WTC11 (cell line): ENCODE results near the gene PAN3. TPM values are rescaled to one million over a fixed set of nuclear protein-coding genes. Genes with fewer than 3 reads are reported as not detected.

Experiments
- ATAC-seq: fragments of 200-7000 bp; cut with Tn5 transposase; 2 replicates; pipeline ENCODE4 v1.10.0; 2021; ENCODE audit warnings: mild to moderate bottlenecking, moderate library complexity
- CTCF ChIA-PET: fragments of 300-600 bp; sonication (Branson Sonifier 250); formaldehyde crosslinking; loops from one replicate; lab custom pipeline; 2021; ENCODE audit warnings: antibody characterized with exemption; lab: Charles Lee
- POLR2A ChIA-PET: fragments of 350-600 bp; sonication (Branson Sonifier 250); formaldehyde crosslinking; loops from one replicate; lab custom pipeline; 2021; ENCODE audit warnings: antibody characterized with exemption; lab: Charles Lee
- DNase-seq: peaks from one replicate; pipeline ENCODE4 v3.0.0; 2021; ENCODE audit warnings: low spot score
- H3K27ac Mint-ChIP-seq: 2 replicates; pipeline ENCODE4 v1.8.0; 2021; ENCODE audit warnings: mixed read lengths
- H3K27me3 Mint-ChIP-seq: 2 replicates; pipeline ENCODE4 v1.8.0; 2021; ENCODE audit warnings: low read depth, mild to moderate bottlenecking, moderate library complexity, mixed read lengths
- H3K36me3 Mint-ChIP-seq: 2 replicates; pipeline ENCODE4 v1.8.0; 2021; ENCODE audit warnings: mixed read lengths
- H3K4me1 Mint-ChIP-seq: 2 replicates; pipeline ENCODE4 v1.8.0; 2022; ENCODE audit warnings: mixed read lengths
- H3K4me3 Mint-ChIP-seq: 2 replicates; pipeline ENCODE4 v1.8.0; 2021; ENCODE audit warnings: mild to moderate bottlenecking, moderate library complexity, mixed read lengths
- H3K9me3 Mint-ChIP-seq: 2 replicates; pipeline ENCODE4 v1.8.0; 2021; ENCODE audit warnings: mixed read lengths
- AFF4 ChIP-seq: sonication (generic); formaldehyde crosslinking; IDR thresholded peaks from 2 replicates; pipeline ENCODE4 v1.8.1; 2023; ENCODE audit warnings: mild to moderate bottlenecking, missing genetic modification reagents, borderline replicate concordance
- ATF6 ChIP-seq: sonication (generic); formaldehyde crosslinking; IDR thresholded peaks from 2 replicates; pipeline ENCODE4 v1.8.1; 2023; ENCODE audit warnings: mild to moderate bottlenecking, missing genetic modification reagents
- CREB1 ChIP-seq: sonication (generic); formaldehyde crosslinking; IDR thresholded peaks from 2 replicates; pipeline ENCODE4 v1.8.0; 2023; ENCODE audit warnings: mild to moderate bottlenecking, missing genetic modification reagents
- E2F5 ChIP-seq: sonication (generic); formaldehyde crosslinking; IDR thresholded peaks from 2 replicates; pipeline ENCODE4 v1.8.1; 2022; ENCODE audit warnings: mild to moderate bottlenecking, moderate library complexity, missing genetic modification reagents
- HMGXB4 ChIP-seq: sonication (generic); formaldehyde crosslinking; IDR thresholded peaks from 2 replicates; pipeline ENCODE4 v1.8.1; 2023; ENCODE audit warnings: mild to moderate bottlenecking, moderate library complexity, missing genetic modification reagents
- MXD4 ChIP-seq: fragments of 250-450 bp; sonication (Bioruptor Pico); IDR thresholded peaks from 2 replicates; pipeline ENCODE4 v1.8.0; 2021; ENCODE audit warnings: mild to moderate bottlenecking, moderate library complexity, borderline replicate concordance
- PRRX2 ChIP-seq: fragments of 250-450 bp; sonication (Bioruptor Pico); IDR thresholded peaks from 2 replicates; pipeline ENCODE4 v1.8.0; 2021; ENCODE audit warnings: mild to moderate bottlenecking
- SMAD4 ChIP-seq: sonication (generic); formaldehyde crosslinking; IDR thresholded peaks from 2 replicates; pipeline ENCODE4 v1.8.0; 2022; ENCODE audit warnings: mild to moderate bottlenecking, missing genetic modification reagents
- SP1 ChIP-seq: sonication (generic); formaldehyde crosslinking; conservative IDR thresholded peaks from 2 replicates; pipeline ENCODE4 v1.8.1; 2022; ENCODE audit warnings: missing genetic modification reagents
- TCF7 ChIP-seq: sonication (generic); formaldehyde crosslinking; IDR thresholded peaks from 2 replicates; pipeline ENCODE4 v1.8.0; 2022; ENCODE audit warnings: mild to moderate bottlenecking, low read depth, missing genetic modification reagents, moderate library complexity
- USF2 ChIP-seq: sonication (generic); formaldehyde crosslinking; IDR thresholded peaks from 2 replicates; pipeline ENCODE4 v1.8.1; 2023; ENCODE audit warnings: mild to moderate bottlenecking, missing genetic modification reagents, moderate library complexity
- ZBTB21 ChIP-seq: sonication (generic); formaldehyde crosslinking; IDR thresholded peaks from 2 replicates; pipeline ENCODE4 v1.8.1; 2023; ENCODE audit warnings: mild to moderate bottlenecking, missing genetic modification reagents, borderline replicate concordance
- ZBTB43 ChIP-seq: sonication (generic); formaldehyde crosslinking; IDR thresholded peaks from 2 replicates; pipeline ENCODE4 v1.8.1; 2023; ENCODE audit warnings: mild to moderate bottlenecking, missing genetic modification reagents
- ZNF138 ChIP-seq: sonication (generic); formaldehyde crosslinking; conservative IDR thresholded peaks from 2 replicates; pipeline ENCODE4 v1.8.1; 2022; ENCODE audit warnings: mild to moderate bottlenecking, moderate library complexity, missing genetic modification reagents
- ZNF317 ChIP-seq: sonication (generic); formaldehyde crosslinking; IDR thresholded peaks from 2 replicates; pipeline ENCODE4 v1.8.1; 2023; ENCODE audit warnings: low read depth, mild to moderate bottlenecking, moderate library complexity, missing genetic modification reagents, borderline replicate concordance
- ZNF396 ChIP-seq: fragments of 250-450 bp; sonication (Bioruptor Pico); IDR thresholded peaks from 2 replicates; pipeline ENCODE4 v1.8.0; 2021; ENCODE audit warnings: mild to moderate bottlenecking, moderate library complexity, borderline replicate concordance
- ZNF425 ChIP-seq: fragments of 250-450 bp; sonication (Bioruptor Pico); conservative IDR thresholded peaks from 2 replicates; pipeline ENCODE4 v1.9.0; 2021; ENCODE audit warnings: mild to moderate bottlenecking
- ZNF512 ChIP-seq: sonication (generic); formaldehyde crosslinking; IDR thresholded peaks from 2 replicates; pipeline ENCODE4 v1.8.1; 2022; ENCODE audit warnings: missing genetic modification reagents, borderline replicate concordance
- ZSCAN18 ChIP-seq: fragments of 250-450 bp; sonication (Bioruptor Pico); IDR thresholded peaks from 2 replicates; pipeline ENCODE4 v2.1.2; 2022; ENCODE audit warnings: mild to moderate bottlenecking, moderate library complexity
- total RNA-seq: library from RNA; stranded (reverse); gene quantifications from 3 replicates; pipeline ENCODE4 v1.2.3, GENCODE V29; 2021

The PAN3 gene
- total RNA-seq, 1 experiment from 2014 or later: 37.8 TPM

GRCh38 chr13:28219408-28220099 is 81.2 kb downstream of the PAN3 start:
- Mint-ChIP-seq H3K4me3 (no peak overlapping the region), H3K27ac (no peak overlapping the region), H3K36me3 (peaks cover 3% of the 10 kb centered on the region), H3K4me1 (no peaks in the 10 kb centered on the region), H3K27me3 (no peaks in the 10 kb centered on the region), H3K9me3 (no peaks in the 10 kb centered on the region)
- DNase-seq (no peak), ATAC-seq (no peak)
- ChIA-PET CTCF (no interaction called here), POLR2A (no interaction called here)
- TF ChIP-seq ZNF425 (CRISPR knock-in tag): no peak
- no peak for TF ChIP-seq USF2
- TF ChIP-seq PRRX2 (CRISPR knock-in tag): no peak
- no peak for TF ChIP-seq ZBTB43
- no peak for TF ChIP-seq TCF7 (CRISPR knock-in tag)
- TF ChIP-seq HMGXB4 (CRISPR knock-in tag): no peak
- no peak for TF ChIP-seq ZBTB21 (CRISPR knock-in tag)
- no peak for TF ChIP-seq ZNF512 (CRISPR knock-in tag)
- no peak for TF ChIP-seq SMAD4
- TF ChIP-seq SP1: no peak
- TF ChIP-seq CREB1: no peak
- no peak for TF ChIP-seq ZSCAN18 (CRISPR knock-in tag)
- no peak for TF ChIP-seq ATF6 (CRISPR knock-in tag)
- no peak for TF ChIP-seq AFF4 (CRISPR knock-in tag)
- TF ChIP-seq ZNF317 (CRISPR knock-in tag): no peak
- TF ChIP-seq E2F5 (CRISPR knock-in tag): no peak
- TF ChIP-seq ZNF138: no peak
- no peak for TF ChIP-seq MXD4 (CRISPR knock-in tag)
- TF ChIP-seq ZNF396: no peak
